LNCaP clone FGC (cell line): ENCODE data around the gene TANC1.

Experiments
- DNase-seq: peaks from one replicate; pipeline ENCODE4 v3.0.0-alpha.2; 2011; ENCODE audit warnings: low read depth
- H3K4me3 ChIP-seq: 2 replicates; pipeline ENCODE4 v1.5.1; 2011; ENCODE audit warnings: mild to moderate bottlenecking, low read depth, low read length, control low read depth
- CTCF ChIP-seq: IDR thresholded peaks from 2 replicates; pipeline ENCODE4 v1.5.1; 2012; ENCODE audit warnings: mild to moderate bottlenecking; ENCODE audit not compliant: control insufficient read depth, insufficient read depth; ENCODE audit errors: extremely low read depth

TANC1 gene

DNA sequence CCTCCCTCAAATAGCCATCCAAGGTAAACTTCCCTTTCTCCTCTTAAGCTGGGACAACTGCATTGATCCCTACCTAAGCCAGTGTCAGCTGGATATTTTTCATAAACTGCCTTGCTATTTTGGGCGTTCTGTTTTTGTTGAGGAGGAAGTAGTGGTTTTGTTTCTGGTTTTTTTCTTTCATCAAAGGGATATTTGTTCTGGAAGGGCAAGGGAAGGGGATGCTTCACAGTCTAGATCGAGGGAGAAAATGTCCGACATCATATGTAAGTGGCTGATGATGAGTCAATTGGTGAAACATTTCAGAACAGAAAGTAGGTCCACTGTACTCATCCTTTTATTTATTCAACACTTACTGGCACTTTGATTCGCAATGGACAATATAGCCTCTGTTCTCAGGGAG lies 31.0 kb downstream of the TANC1 start:
- H3K4me3 ChIP-seq: no peak overlapping the region
- no peak for TF ChIP-seq CTCF
- DNase-seq: no peak

GRCh38 chr2:159000072-159000471 lies 31.6 kb downstream of the TANC1 start:
- DNase-seq: no peak
- no peak overlapping the region for H3K4me3 ChIP-seq
- TF ChIP-seq CTCF: no peak

- no peak overlapping the region for H3K4me3 ChIP-seq
- TF ChIP-seq CTCF: no peak
- DNase-seq: no peak
Measured at GRCh38 chr2:159002462-159003111, 34.1 kb downstream of the TANC1 start.

DNA sequence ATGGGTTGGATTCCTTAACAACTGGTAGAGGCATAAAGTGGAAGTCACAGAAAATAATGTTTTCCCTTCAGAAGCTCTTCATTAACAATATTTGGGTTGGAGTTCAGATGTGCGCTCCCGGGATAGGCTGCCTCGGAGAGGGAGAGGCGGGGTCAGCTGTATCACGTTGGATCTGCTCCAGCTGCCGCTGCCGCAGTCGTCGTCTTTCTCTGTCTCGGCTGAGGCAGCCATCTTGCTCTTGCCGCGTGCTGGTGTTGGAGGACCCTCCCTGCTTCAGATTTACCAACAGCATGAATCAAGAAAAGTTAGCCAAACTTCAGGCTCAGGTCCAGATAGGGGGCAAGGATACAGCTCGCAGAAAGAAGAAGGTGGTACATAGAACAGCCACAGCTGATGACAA lies 35.1 kb downstream of the TANC1 start:
- DNase-seq: no peak
- H3K4me3 ChIP-seq: no peak overlapping the region
- no peak for TF ChIP-seq CTCF

DNA sequence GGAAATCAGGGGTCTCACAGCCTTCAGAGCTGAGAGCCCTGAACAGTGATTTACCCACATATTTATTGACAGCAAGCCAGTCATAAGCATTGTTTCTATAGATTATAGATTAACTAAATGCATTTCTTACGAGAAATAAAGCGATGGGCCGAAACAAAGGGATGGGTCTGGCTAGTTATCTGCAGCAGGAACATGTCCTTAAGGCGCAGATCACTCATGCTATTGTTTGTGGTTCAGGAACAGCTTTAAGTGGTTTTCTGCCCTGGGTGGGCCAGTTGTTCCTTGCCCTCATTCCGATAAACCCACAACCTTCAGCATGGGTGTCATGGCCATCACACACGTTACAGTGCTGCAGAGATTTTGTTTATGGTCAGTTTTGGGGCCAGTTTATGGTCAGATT lies 36.4 kb downstream of the TANC1 start:
- no peak overlapping the region for H3K4me3 ChIP-seq
- no peak for TF ChIP-seq CTCF
- DNase-seq: no peak

DNA sequence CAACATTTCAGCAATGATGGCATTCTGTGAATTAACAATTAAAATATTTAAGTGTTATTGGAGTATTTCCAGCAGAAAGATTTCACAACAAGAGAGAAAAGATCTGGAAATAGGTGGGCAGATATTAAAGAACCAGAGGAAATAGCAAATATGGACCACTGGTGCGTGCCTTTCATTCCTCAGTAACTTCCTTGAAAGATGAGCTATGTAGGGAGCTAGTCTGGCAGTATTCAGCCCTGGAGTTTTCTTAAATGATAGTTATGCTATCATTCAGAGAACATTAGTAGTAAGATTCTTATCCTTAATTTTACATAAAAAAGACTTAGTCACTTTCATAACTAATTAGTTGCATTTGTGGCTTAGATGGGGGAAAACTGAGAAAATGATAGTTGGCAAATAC lies 41.5 kb downstream of the TANC1 start:
- DNase-seq: no peak
- no peak overlapping the region for H3K4me3 ChIP-seq
- TF ChIP-seq CTCF: no peak

DNA sequence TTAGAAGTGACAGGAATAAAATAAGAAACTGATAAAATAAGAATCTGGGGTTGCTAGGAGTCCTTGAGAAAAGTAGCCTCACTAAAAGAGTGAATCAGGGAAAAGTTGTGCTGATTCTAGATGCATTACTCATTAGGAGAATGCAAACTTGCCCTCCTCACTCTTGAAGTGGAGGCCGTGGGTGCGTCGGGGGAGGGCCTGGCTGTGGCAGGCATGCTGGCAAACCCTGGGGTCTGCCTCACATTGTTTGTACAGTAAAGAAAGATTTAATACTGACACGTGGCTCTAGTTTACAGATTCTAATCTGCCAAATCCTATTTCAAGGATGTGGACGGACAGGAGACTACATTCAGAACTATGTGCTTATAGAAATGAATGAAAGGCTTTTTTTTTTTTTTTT lies 41.9 kb downstream of the TANC1 start:
- DNase-seq: no peak
- H3K4me3 ChIP-seq: no peak overlapping the region
- no peak for TF ChIP-seq CTCF
